ENCODE results near the gene SLC10A3. TPM values are rescaled to one million over a fixed set of nuclear protein-coding genes. Genes with fewer than 3 reads are reported as not detected.

SLC10A3 gene
- polyA plus RNA-seq, 12 donors = 9.6 to 20.6 (median 11.8) TPM; not detected in 1

GRCh38 chrX:154441984-154442707, 48.3 kb downstream of the SLC10A3 start:
- DNase-seq = no peak

DNA sequence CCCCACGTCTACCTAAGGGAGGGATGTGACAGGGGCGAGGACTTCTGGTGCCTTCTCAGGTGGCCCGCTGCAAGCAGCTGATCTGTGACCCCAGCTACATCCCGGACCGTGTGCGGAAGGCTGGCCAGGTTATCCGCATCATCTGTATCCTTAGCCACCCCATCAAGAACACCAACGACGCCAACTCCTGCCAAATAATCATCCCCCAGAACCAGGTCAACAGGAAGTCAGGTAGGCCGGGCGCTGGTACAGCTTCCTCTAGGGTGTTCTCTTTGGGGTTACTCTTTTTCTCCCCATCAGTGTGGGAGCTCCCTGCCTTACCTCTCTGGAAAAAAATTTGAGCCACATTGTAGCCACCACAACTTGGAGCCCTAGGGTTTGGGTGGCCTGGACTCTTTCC, 48.9 kb downstream of the SLC10A3 start:
- no peak for DNase-seq

DNA sequence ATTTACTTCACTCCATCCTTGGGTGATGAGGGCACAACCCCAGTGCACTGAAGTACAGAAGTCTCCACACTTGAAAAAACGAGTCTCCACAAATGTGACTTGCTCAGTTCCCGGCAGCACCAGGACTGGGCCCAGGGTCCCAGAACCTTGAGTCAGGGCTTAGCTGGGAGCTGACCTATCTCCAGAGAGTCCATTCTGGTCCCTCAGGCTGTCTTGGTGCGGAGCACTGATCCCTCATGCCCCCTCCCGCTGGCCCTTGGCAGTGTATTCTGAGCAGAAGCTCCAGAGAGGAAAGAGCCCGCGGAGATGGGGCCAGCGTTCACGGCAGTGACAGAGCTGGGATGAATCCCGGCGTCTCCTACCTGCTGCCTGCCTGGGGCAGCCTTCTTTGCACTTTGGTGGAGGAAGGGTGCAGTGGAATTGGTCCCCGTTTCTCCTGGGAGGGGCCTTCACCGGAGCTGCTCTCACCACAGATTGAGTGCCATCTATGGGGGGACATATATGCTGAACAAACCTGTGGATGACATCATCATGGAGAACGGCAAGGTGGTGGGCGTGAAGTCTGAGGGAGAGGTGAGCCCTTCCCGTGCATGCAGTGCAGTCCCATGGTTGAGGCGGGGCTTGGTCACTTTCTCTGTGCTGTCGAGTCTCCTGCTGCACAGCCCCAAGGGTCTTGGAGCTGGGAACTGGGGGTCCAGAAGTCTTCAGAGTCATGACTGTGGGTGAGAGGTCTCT, 49.6 kb downstream of the SLC10A3 start:
- no peak for DNase-seq

DNA sequence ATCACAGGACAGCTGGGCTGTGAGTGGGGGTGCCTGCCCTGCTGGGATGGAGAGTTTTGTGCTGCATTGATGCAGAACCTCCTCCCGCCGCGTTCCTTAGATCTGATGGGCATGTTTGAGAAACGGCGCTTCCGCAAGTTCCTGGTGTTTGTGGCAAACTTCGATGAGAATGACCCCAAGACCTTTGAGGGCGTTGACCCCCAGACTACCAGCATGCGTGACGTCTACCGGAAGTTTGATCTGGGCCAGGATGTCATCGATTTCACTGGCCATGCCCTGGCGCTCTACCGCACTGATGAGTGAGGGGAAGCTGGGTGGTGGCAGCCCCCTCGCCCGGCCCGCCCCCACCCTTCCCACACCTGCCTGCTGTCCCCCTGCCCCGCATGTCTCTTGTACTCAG, 50.6 kb downstream of the SLC10A3 start:
- no peak for DNase-seq

GRCh38 chrX:154437971-154438893, 52.2 kb downstream of the SLC10A3 start:
- DNase-seq = no peak

Other genes with a start within 250 kb of the SLC10A3 start
- gene OPN1MW3, start 233.0 kb downstream of the SLC10A3 start, polyA plus RNA-seq (ENCODE audit: insufficient read length in 12 of 12) = not detected
- not detected for gene TEX28, start 195.5 kb downstream of the SLC10A3 start, polyA plus RNA-seq (ENCODE audit: insufficient read length in 12 of 12)
- gene TKTL1, start 194.8 kb downstream of the SLC10A3 start, polyA plus RNA-seq (ENCODE audit: insufficient read length in 12 of 12) = under 1 TPM in 10 of 12 donors, not detected in 2; 0.08 to 0.63 (median 0.35) TPM
- gene FLNA, start 116.0 kb downstream of the SLC10A3 start, polyA plus RNA-seq (ENCODE audit: insufficient read length in 12 of 12) = 100 to 1,000 TPM in 11 of 12 donors, 10 to 100 TPM in 1; 54.4 to 509 (median 215) TPM
- 100 to 1,000 TPM in 1 of 12 donors, 10 to 100 TPM in 10, not detected in 1; 36.2 to 121 (median 46.3) TPM for gene EMD, start 111.3 kb downstream of the SLC10A3 start, polyA plus RNA-seq (ENCODE audit: insufficient read length in 12 of 12)
- 1,000 to 10,000 TPM; 1,129 to 5,997 (median 5,399) TPM for gene RPL10, start 92.3 kb downstream of the SLC10A3 start, polyA plus RNA-seq (ENCODE audit: insufficient read length in 12 of 12)
- gene DNASE1L1, start 81.4 kb downstream of the SLC10A3 start, polyA plus RNA-seq (ENCODE audit: insufficient read length in 12 of 12) = 10 to 100 TPM in 11 of 12 donors, not detected in 1; 14.4 to 51.4 (median 34.6) TPM
- gene TAFAZZIN, start 79.1 kb downstream of the SLC10A3 start, polyA plus RNA-seq (ENCODE audit: insufficient read length in 12 of 12) = 10 to 100 TPM in 11 of 12 donors, not detected in 1; 20.0 to 36.3 (median 25.5) TPM
- gene ATP6AP1, start 62.0 kb downstream of the SLC10A3 start, polyA plus RNA-seq (ENCODE audit: insufficient read length in 12 of 12) = 10 to 100 TPM in 11 of 12 donors, not detected in 1; 53.5 to 75.1 (median 59.0) TPM
- gene GDI1, start 53.5 kb downstream of the SLC10A3 start, polyA plus RNA-seq (ENCODE audit: insufficient read length in 12 of 12) = 100 to 1,000 TPM in 2 of 12 donors, 10 to 100 TPM in 9, not detected in 1; 70.4 to 137 (median 83.8) TPM
- gene FAM50A, start 46.5 kb downstream of the SLC10A3 start, polyA plus RNA-seq (ENCODE audit: insufficient read length in 12 of 12) = 10 to 100 TPM in 11 of 12 donors, not detected in 1; 47.6 to 88.9 (median 54.2) TPM
- 10 to 100 TPM in 10 of 12 donors, 1 to 10 TPM in 1, not detected in 1; 6.7 to 67.7 (median 38.3) TPM for gene PLXNA3, start 32.3 kb downstream of the SLC10A3 start, polyA plus RNA-seq (ENCODE audit: insufficient read length in 12 of 12)
- 10 to 100 TPM in 7 of 12 donors, 1 to 10 TPM in 4, not detected in 1; 6.6 to 21.3 (median 10.2) TPM for gene LAGE3, start 11.3 kb downstream of the SLC10A3 start, polyA plus RNA-seq (ENCODE audit: insufficient read length in 12 of 12)
- gene UBL4A, start 4.0 kb downstream of the SLC10A3 start, polyA plus RNA-seq (ENCODE audit: insufficient read length in 12 of 12) = 10 to 100 TPM in 11 of 12 donors, not detected in 1; 16.7 to 29.2 (median 21.2) TPM
- gene FAM3A, start 25.6 kb upstream of the SLC10A3 start, polyA plus RNA-seq (ENCODE audit: insufficient read length in 12 of 12) = 10 to 100 TPM in 11 of 12 donors, not detected in 1; 19.6 to 87.7 (median 25.8) TPM
- gene G6PD, start 56.2 kb upstream of the SLC10A3 start, polyA plus RNA-seq (ENCODE audit: insufficient read length in 12 of 12) = 10 to 100 TPM in 8 of 12 donors, 1 to 10 TPM in 3, not detected in 1; 8.5 to 41.0 (median 11.9) TPM
- 10 to 100 TPM in 10 of 12 donors, 1 to 10 TPM in 1, not detected in 1; 9.6 to 16.6 (median 12.3) TPM for gene IKBKG, start 57.0 kb upstream of the SLC10A3 start, polyA plus RNA-seq (ENCODE audit: insufficient read length in 12 of 12)
- gene CTAG1A, start 94.5 kb upstream of the SLC10A3 start, polyA plus RNA-seq (ENCODE audit: insufficient read length in 12 of 12) = not detected
- not detected for gene CTAG1B, start 128.7 kb upstream of the SLC10A3 start, polyA plus RNA-seq (ENCODE audit: insufficient read length in 12 of 12)
- not detected for gene CTAG2, start 162.9 kb upstream of the SLC10A3 start, polyA plus RNA-seq (ENCODE audit: insufficient read length in 12 of 12)